Ascending aorta (tissue), 2 donors: ENCODE measurements around the gene TMPRSS11E. TPM values are rescaled to one million over a fixed set of nuclear protein-coding genes. Genes with fewer than 3 reads are reported as not detected.
"Not testable (repeated sequence)": the region's sequence is repeated elsewhere in the genome, so short reads cannot be mapped to it uniquely, and the experiment has no call there.

ENCODE experiments used
- DNase-seq, 2 donors: peaks; one replicate each; pipeline ENCODE4 v3.0.0-alpha.2; 2019; ENCODE audit warnings: low spot score in 2 of 2
- H3K27ac ChIP-seq, 2 donors: fragments of 200-600 bp; sonication (generic); one replicate each; pipeline ENCODE4 v1.5.1; 2016 to 2017; ENCODE audit warnings: mild to moderate bottlenecking in 1 of 2
- H3K27me3 ChIP-seq: fragments of 200-600 bp; sonication (generic); one replicate; pipeline ENCODE4 v1.5.1; 2017
- H3K36me3 ChIP-seq, 2 donors: fragments of 200-600 bp; sonication (generic); one replicate each; pipeline ENCODE4 v1.5.1; 2016
- H3K4me1 ChIP-seq, 2 donors: fragments of 200-600 bp; sonication (generic); one replicate each; pipeline ENCODE4 v1.5.1; 2016 to 2017; ENCODE audit warnings: mild to moderate bottlenecking in 1 of 2
- H3K4me3 ChIP-seq, 2 donors: fragments of 200-600 bp; sonication (generic); one replicate each; pipeline ENCODE4 v1.5.1; 2016 to 2017; ENCODE audit warnings: mild to moderate bottlenecking in 1 of 2
- H3K9me3 ChIP-seq, 2 donors: fragments of 200-600 bp; sonication (generic); one replicate each; pipeline ENCODE4 v1.5.1; 2016
- CTCF ChIP-seq, 3 experiments: fragments of 200-600 bp in 2 of 3; fragments of 450-650 bp in 1 of 3; sonication (generic) in 2 of 3; IDR thresholded peaks; one replicate each; pipeline ENCODE4 v1.5.1; 2016 to 2019; ENCODE audit warnings: antibody characterized with exemption in 3 of 3, mild to moderate bottlenecking in 1 of 3, moderate library complexity in 1 of 3
- intact Hi-C: fragments of 100-400 bp; cut with DNase I; formaldehyde crosslinking; loops from one replicate; pipeline ENCODE4 v1.15.1; 2023
- total RNA-seq: library from RNA; depleted of rRNA; stranded (reverse); fragments of >200 nt; gene quantifications from one replicate; pipeline ENCODE4 v1.1.0, GENCODE V29; 2016

Gene TMPRSS11E
- total RNA-seq = not detected

- Histone ChIP-seq H3K36me3 (no peaks in the 10 kb centered on the region), H3K27ac (no peak within 1 kb of the TSS), H3K27me3 (no peaks in the 10 kb centered on the region), H3K4me1 (no peaks in the 10 kb centered on the region), H3K4me3 (no peak within 1 kb of the TSS), H3K9me3 (no peaks in the 10 kb centered on the region)
- intact Hi-C loops = no loop called here
- DNase-seq = no peak
- TF ChIP-seq CTCF (IDR thresholded peaks at IDR 0.05) = no peak
Measured at GRCh38 chr4:68447201-68447600, at the start of gene TMPRSS11E. Gene TMPRSS11E, plus strand, starts transcription at chr4:68447463. Its CDS starts 50 bp downstream, at chr4:68447513.

- H3K27ac ChIP-seq = no peak overlapping the region
- intact Hi-C loops = no loop called here
- no peak overlapping the region for H3K4me3 ChIP-seq
- no peaks in the 10 kb centered on the region for H3K36me3 ChIP-seq
- no peak for DNase-seq
- H3K27me3 ChIP-seq = no peaks in the 10 kb centered on the region
- H3K4me1 ChIP-seq = no peaks in the 10 kb centered on the region
- H3K9me3 ChIP-seq = no peaks in the 10 kb centered on the region
- no peak for TF ChIP-seq CTCF (IDR thresholded peaks at IDR 0.05)
Measured at GRCh38 chr4:68399306-68399705, 48.0 kb upstream of the TMPRSS11E start.

GRCh38 chr4:68401231-68401630 is 46.0 kb upstream of the TMPRSS11E start:
- TF ChIP-seq CTCF (IDR thresholded peaks at IDR 0.05) = no peak
- Histone ChIP-seq H3K4me1 (no peaks in the 10 kb centered on the region), H3K9me3 (no peaks in the 10 kb centered on the region), H3K27me3 (no peaks in the 10 kb centered on the region), H3K36me3 (no peaks in the 10 kb centered on the region), H3K27ac (no peak overlapping the region), H3K4me3 (no peak overlapping the region)
- no peak for DNase-seq
- intact Hi-C loops = no loop called here

- intact Hi-C loops = no loop called here
- TF ChIP-seq CTCF (IDR thresholded peaks at IDR 0.05) = no peak
Measured at GRCh38 chr4:68404153-68404552, 43.1 kb upstream of the TMPRSS11E start.

GRCh38 chr4:68405718-68406478 is 41.4 kb upstream of the TMPRSS11E start:
- intact Hi-C loops, H3K4me3 ChIP-seq, H3K4me1 ChIP-seq, DNase-seq, H3K27ac ChIP-seq, H3K9me3 ChIP-seq, H3K27me3 ChIP-seq, H3K36me3 ChIP-seq: not testable (repeated sequence)

More at GRCh38 chr4:68404153-68404552, 43.1 kb upstream of the TMPRSS11E start:
- no peak for DNase-seq
- Histone ChIP-seq H3K9me3 (no peaks in the 10 kb centered on the region), H3K27me3 (no peaks in the 10 kb centered on the region), H3K4me1 (no peaks in the 10 kb centered on the region), H3K4me3 (no peak overlapping the region), H3K36me3 (no peaks in the 10 kb centered on the region), H3K27ac (no peak overlapping the region)

GRCh38 chr4:68406479-68406859 is 40.8 kb upstream of the TMPRSS11E start:
- H3K36me3 ChIP-seq = no peaks in the 10 kb centered on the region
- no peak overlapping the region for H3K4me3 ChIP-seq
- intact Hi-C loops = no loop called here
- H3K27ac ChIP-seq = no peak overlapping the region
- no peaks in the 10 kb centered on the region for H3K27me3 ChIP-seq
- no peaks in the 10 kb centered on the region for H3K9me3 ChIP-seq
- TF ChIP-seq CTCF (IDR thresholded peaks at IDR 0.05) = no peak
- no peaks in the 10 kb centered on the region for H3K4me1 ChIP-seq
- no peak for DNase-seq

GRCh38 chr4:68407015-68407867 is 40.0 kb upstream of the TMPRSS11E start:
- H3K4me3 ChIP-seq, H3K36me3 ChIP-seq, intact Hi-C loops, H3K4me1 ChIP-seq, H3K9me3 ChIP-seq, H3K27ac ChIP-seq, H3K27me3 ChIP-seq, DNase-seq: not testable (repeated sequence)
